ELR (cell line): Measurements from ENCODE around the gene WNT3.
"Not testable (repeated sequence)": the region's sequence is repeated elsewhere in the genome, so short reads cannot be mapped to it uniquely, and the experiment has no call there.

Source experiments
- DNase-seq: peaks from one replicate; pipeline ENCODE4 v3.0.0-alpha.2; 2015; ENCODE audit warnings: low read depth

Gene WNT3

DNA sequence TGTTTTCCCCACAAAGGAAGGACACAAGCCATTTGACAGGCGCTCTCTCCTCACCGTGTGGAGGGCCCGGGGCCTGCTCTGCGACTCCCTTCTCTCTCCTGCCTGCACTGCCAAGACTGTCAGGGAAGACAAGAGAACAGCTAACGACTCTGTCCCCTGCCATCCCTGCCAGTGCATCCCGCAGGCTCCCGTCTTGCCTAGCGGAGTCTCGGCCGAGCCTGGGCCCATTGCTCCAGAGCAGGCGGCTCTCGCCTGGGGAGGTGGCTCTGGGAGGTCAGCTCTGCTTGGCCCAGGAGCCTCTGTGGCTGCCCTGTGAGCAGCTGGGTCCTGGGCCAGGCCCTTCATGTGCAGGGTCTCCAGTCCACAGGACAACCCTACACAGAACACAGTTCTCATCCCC is 53.0 kb downstream of the WNT3 start:
- DNase-seq = no peak

DNA sequence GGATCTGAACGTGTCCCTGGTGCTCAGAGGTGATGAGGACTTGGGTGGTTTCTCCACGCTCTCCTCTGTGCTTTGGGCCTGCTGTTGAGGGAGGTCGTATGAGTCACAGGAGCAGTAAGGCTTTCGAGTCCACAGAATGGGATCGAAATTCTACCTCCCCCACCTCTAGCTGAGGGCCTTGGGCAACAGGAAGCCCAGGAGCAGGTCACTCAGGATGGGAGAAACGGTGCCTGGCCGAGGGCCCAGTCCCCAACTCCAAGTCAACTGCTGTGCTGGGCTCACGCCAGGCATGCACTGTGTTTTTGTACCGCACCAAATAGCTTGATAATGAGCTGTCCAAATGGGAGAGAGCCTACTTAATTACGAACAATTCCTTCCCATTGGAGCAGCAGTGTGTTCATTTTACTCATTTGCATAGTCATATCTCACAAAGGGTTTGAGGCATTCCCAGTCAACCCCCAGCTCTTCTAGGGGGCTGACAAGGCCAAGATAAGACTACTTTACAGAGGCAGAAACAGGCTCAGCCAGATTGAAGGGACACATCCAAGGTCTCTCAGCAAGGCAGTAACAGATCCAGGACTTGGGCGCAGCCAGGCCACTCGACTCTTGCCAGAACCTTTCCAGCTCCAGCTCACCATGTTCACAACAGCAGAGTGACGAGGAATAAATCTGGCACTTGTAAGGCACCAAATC is 53.6 kb downstream of the WNT3 start:
- DNase-seq = peak; percentile 92

DNA sequence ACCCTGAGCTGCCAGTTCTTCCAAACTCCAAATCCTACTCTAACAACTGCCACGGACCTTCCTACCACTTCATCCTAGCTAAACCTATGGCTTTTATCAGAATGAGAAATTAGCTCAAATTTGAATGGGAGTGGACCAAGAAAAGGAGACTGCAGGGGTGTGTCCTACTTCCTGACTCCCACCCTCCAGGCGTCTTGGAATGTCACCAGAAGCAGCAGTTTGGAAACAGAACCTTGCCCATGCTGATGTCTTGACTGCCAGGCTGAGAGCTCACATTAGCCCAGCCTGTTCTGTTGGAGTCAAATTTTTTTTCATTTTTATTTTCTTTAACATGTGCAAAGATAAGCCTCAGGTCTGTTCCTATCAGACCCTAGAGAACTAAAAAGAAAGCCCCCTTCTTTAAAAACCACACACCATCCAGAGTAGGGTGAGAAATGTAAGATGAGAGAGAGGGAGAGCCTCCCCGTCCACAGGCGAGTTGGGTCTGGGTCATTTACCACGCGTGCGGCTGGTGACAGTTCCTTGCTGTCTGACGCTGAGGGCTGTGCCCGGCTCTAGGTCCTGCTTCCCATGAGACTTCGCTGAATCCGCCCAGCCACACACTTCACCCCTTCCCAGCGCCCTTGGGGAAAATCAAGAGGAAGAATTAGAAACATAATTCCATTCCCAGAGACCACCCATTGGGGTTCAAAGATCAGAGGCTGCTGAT is 54.3 kb downstream of the WNT3 start:
- DNase-seq = no peak

DNA sequence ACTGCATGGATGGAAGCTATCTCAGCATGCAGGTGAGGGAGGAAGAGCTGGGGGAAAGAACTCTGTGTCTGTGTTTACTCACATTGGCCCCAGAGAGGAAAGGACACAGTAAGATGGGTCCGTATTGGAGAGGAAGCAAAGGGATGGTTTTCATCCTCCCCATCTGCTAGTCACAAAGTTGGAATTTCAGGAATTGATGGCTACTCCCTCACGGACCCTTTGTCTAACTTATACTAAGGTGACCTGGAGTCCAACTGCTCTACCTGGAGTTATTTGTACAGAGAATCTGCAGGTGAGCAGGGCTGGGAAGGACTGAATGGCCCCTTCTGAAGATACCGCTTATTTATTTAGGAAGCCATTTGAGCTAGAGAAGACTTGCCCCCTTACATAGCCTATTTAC is 55.1 kb downstream of the WNT3 start:
- peak; percentile 40 for DNase-seq

DNA sequence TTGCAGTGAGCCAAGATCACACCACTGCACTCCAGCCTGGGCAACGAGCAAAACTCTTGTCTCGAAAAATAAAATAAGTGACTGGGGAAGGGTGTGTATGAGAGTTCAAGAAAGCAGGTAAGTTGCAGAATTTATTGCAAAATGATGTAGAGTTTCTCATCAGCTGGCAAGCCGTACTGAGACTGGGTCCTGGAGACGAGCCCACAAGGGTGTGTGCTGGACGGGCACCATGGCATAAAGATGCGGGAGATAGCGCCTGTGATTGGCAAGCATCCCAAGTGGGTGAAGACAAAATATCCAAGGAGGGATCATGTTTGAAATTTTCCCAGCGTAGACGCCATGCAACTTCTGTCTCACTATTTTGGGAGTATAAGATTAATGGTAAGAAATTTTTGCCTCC is 59.4 kb downstream of the WNT3 start:
- no peak for DNase-seq

DNA sequence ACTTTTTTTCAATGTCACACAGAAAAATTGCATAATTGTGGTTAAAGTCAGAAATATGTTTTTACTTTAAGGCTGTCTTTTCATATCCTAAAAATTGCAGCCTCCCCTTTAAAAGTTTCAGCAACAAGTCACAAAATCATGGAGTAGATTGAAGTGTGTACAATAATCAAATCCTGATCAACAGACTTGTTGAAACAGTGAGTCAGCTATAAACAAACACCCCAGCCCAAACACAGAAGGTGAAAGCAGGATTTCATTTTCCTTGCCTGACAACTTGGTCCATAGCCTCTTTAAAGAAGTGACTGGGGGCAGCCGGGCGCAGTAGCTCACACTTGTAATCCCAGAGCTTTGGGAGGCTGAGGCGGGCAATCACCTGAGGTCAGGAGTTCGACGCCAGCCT is 59.9 kb downstream of the WNT3 start:
- DNase-seq = no peak

DNA sequence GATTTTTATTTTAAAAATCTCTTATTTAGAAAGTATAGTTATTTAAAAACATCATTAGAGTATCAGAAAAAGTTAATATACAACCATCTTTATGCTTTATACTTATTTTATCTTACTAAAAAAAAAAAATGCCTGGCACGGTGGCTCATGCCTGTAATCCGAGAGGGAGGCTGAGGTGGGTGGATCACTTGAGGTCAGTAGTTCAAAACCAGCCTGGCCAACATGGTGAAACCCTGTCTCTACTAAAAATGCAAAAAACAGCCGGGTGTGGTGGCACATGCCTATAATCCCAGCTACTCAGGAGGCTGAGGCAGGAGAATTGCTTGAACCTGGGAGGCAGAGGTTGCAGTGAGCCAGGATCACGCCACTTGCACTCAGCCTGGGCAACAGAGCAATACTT is 60.9 kb downstream of the WNT3 start:
- DNase-seq = not testable (repeated sequence)

DNA sequence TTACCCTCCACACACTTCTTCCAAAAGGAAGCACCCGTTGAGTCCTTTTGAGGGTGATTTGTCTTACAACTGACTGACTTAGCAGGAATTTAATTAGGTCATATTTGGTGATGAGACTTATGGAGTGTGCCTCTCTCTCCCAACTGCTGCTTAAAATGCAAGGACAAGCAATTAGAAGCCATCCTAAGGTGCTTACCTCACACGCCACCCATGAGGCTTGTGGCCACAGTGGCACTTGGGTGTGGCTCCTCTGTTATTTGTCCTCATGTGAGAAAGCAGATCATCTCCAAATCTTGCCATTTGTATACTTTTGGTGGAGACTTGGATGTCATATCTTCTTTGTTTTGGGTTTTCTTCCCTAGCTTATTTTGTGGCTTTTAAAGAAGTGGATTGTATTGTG is 61.6 kb downstream of the WNT3 start:
- no peak for DNase-seq

DNA sequence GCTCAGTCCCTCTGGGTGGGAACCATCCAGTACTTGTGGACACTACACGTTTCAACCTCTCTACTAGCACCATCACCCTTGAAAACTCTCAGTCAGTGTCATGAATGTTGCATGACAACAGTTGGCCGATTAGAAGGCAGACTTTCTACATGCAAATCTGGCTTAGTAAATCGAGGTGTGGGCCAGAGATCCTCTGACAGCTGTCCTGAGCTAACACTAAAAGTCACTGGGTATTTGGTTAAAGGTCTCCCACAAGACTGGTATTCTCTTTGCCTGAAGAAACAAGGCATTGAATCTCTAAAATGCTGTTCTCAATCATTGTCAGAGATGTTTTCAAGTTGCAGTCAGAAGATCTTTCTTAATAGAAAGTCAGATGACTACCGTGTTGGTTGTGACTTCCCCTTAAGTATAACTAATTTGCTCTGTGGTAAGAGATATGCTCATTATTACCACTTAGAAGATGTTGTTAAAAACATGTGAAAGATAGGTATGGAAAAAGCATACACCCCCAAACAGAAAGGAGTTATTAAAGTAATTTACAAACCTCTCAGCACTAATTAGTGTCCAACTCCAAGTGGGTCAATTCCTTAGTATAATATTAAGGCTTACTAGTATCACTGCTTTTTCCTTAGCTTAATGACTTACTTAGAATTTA is 62.3 kb downstream of the WNT3 start:
- no peak for DNase-seq

DNA sequence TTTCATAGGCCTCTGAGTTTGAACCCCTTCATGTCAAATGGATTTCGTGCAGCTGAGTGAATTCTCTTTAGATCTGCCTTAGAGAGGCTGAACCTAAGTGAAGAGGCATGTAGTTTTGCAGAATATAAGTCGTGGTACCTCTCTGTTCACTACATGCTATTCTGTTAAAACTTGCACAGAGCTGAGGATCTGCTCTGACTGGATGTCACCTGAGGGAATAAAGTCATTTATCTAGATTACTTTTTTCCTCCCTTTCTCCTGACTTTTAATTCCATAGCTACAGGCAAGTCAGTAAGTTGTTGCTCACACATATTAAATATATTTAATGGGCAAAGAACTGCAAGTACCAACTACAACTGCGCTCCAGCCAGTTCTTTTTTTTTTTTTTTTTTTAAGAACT is 64.7 kb downstream of the WNT3 start:
- DNase-seq = no peak

DNA sequence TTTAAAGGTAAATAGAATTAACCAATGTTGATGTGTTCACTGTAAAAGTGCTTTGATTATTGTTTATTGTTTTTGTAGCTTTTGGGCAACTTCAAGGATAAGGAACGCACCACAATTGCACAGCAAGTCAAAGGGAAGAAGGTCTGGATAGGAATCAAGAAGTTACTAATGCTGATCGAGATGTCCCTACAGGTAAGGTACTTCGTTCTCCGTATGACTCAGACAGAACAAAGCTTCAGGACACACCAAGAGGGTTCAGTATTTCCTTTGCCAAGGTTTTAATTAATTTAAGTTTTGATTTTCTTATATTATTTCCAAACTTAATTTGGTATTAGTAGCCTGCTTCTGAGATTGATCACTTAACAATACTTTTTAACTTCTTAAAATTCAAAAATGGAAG is 67.1 kb downstream of the WNT3 start:
- DNase-seq = no peak

DNA sequence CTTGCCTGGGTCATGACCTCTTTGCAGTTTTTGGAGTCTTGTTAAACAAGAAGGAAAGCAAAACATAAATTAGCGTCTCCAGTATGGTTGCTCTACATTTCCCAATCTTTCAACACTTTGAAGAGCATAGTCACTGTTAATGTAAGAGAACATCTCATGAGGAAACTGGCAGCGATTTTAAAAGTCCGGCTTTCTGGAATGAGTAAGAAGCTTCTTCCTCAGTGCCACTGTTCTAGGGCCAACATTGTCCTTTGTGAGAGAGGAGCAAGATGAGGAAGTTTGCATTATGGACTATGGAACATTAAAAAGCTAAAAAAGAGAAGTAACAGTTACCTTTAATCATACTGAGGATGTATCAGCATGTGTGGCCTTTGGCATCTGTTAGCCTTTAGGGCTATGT is 73.1 kb downstream of the WNT3 start:
- no peak for DNase-seq

DNA sequence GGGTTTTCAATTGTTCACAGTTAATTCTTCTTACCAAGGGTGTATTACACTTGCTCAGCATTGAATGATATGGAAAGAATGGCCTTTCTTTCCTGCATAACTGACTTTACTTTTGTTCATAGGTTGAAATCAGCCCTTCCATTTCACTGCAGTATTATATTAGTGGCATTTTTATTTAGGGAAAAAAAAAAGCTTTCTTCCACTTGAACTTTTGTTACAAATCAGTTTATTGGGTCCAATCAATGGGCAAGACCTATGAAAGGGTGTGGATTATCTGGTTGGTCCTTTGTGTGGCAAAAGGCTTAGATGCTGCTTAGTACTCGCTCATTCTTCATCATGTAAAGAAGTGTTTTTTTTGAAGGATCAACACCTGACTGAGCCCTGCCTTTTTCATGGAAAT is 74.1 kb downstream of the WNT3 start:
- DNase-seq = no peak

DNA sequence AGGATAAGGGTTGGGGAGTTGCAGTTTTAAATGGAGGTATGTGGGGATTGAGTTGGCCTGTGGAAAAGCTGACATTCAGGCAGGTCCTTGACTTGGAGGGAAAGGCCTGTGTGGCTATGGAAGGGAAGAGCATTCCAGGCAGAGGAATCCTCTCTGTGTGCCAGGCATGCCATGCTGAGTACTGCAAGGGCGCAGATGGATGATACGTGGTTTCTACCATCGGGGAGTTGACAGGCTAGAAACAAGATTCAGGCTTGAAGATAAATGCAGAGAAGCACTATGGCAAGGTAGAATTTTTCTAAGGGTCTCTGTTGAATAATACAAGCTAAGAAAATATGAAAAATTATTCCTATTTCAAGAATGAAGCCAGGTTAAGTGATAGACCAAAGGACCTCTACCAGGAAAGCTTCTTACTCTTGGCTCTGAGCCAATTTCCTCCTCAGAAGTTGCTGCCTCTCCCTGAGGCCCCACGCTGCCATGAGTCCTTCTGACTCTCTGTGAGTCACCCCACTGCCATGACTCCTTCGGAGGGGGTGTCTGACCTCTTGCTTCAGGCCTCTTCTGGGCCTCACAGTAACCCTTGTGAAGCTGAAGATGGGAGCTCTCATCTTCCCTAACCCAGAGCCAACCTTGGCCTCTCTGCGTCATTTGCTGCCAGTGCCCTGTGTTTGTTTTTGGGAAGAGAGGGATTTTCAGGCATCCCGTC is 75.8 kb downstream of the WNT3 start:
- peak; percentile 100 for DNase-seq

DNA sequence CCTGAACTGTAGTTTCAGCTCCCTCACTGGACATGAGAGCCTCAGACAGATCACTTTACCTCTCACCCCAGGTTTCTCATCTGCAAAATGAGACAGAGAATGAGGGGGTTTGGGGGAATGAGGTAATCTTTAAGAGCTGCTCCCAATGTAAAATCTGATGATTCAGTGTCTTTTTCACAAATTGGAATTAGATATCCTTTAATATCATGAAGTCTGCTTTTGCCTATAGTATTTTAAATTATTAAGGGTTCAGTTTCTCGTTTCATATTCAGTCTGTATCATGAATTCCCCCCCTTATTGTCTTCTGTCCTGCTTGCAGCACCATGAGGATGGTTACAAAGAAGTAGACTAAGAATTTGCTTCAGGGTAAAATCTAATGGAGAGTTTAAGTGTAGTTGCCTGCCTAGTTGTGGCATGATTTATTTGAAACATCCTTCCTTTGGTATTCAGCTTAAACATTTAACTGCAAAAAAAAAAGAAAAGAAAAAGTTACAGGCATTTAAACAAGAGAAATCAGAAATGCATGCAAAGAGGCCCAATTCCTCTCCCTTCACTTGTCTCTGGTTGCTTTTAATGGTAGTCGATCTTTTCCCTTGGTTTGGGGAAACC is 77.3 kb downstream of the WNT3 start:
- DNase-seq = no peak

DNA sequence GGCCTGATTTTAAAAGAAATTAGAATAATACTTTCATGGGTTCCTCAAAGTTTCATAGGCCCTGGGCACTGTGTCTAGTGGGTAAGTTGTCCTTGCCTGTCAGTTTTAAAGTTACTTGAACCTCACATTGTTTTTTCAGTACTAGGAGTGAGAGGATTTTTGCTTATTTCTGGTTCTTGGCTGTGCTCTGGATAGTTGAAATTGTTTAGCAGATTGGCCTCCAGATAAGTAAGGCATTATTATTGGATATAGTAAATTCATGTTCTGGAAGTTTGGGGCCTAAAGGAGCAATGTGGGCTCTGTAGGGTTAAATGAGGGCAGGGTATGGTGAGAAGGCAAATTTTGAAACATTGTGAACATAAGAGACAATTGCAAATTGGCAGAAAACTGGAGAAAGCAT is 78.5 kb downstream of the WNT3 start:
- DNase-seq = no peak

DNA sequence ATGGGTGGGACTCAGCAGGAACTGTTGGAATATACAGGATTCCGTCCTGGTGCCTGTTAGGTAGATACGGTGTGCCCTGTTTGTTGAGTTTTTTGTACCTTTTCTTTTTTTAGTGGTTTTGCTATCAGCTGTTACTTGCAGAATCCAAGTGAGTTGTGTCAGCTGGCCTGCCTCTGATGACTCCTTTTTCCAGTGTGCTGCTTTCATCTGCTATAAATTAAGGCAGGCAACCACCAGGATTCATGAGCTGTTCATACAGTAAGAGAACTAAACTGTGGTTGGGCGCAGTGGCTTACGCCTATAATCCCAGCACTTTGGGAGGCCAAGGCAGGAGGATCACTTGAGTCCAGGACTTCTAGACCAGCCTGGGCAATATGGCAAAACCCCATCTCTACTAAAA is 79.9 kb downstream of the WNT3 start:
- no peak for DNase-seq

DNA sequence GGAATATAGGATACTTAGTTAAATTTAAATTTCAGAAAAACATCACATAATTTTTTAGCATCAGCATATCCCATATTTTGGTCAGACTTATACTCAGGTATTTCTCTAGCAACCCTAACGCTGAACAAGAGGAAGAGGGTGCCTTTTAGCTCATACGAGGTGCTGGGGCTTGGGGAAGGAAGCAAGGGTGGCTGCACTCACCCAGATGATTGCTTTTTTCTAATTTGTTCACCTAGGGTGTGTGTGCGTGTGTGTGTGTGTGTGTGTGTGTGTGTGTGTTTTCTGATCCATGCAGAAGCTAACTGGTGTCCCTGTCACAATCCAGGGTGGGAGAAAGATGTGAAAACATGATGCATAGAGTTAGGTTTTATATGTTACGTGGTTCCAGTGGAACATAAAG is 81.2 kb downstream of the WNT3 start:
- no peak for DNase-seq

DNA sequence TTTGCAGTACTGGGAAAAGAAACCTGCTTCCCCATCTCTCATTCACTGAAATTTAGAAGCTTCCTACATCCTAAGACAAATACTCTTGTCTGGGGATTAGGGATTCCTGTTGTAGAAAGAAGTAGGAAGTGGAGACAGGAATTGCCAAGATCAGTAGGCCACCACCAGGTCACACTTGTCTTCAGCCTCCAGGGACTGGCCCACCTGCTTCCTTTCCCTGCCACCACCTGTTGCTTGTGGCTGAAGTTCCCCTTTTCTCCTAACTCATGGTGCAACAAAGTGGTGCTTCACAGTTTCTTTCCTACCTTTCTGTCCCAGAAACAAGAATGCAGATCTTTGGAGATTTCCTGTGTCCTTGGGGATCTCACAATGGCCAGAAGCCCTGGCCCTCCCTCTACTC is 82.4 kb downstream of the WNT3 start:
- DNase-seq = no peak

DNA sequence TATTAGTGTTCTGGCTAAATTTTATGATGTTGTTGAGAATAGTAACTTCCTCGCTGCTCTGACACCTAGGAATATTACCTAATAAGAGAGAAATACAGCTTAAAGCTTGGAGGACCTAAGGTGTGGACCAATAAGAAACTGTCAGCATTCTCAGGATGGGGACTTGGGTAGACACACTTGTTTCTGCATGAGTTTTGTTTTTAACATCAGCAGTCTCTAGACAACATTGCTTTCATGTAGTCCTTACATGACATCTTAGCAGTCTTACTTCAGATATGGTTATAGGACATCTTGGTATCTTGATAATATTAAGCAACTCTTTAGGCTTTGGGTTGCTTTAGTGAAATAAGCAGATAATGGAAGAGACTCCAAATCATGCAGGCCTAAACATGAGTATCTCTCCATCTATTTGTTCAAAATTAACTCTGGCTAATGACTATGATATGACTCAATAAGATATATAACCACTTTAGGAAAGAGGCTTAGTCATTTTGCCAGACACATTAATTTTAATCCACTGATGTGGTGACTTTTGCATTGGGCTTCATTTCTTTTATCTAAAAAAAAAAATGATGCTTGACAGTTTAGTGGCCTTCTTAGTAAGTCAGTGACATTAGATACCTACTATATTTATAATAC is 84.5 kb downstream of the WNT3 start:
- DNase-seq = peak; percentile 89

DNA sequence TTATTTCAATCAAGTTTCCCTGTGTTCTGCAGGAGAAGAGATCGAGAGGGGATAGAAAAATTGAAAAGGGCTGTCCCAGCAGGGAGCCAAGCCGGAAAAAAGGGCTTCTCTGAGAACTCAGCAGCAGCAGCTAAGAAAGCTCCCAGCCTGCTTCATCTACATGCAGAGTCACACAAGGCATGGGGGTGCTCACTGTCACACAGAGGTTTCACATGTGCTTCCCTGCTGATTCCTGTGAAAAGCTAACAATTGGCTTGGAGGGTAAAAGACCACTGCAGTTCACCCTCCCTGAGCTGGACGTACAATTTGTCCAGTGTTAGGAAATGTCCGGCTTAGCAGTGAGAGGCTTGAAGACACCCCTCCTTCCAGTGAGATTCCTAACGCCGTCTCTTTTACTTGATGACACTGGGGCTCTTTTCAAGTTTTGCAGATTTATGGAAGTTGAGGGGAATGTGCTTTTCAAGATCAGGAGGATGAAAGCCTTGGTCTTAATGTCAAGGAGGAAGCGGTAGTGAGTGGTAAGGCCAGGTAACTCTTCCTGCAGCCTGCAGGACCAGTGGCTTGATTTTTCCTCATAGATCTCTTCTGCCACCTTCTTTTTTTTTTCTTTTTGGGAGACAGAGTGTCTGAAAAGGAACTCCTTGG is 85.6 kb downstream of the WNT3 start:
- no peak for DNase-seq
